DLD1 (cell line): ENCODE results near the gene GOLGB1.
"Not testable (repeated sequence)": the region's sequence is repeated elsewhere in the genome, so short reads cannot be mapped to it uniquely, and the experiment has no call there.

Experiments used
- in situ Hi-C: cut with HindIII; loops from 2 replicates; pipeline ENCODE4 v1.10.0; 2017; ENCODE audit warnings: low sequenced_read_pairs

GOLGB1 gene

DNA sequence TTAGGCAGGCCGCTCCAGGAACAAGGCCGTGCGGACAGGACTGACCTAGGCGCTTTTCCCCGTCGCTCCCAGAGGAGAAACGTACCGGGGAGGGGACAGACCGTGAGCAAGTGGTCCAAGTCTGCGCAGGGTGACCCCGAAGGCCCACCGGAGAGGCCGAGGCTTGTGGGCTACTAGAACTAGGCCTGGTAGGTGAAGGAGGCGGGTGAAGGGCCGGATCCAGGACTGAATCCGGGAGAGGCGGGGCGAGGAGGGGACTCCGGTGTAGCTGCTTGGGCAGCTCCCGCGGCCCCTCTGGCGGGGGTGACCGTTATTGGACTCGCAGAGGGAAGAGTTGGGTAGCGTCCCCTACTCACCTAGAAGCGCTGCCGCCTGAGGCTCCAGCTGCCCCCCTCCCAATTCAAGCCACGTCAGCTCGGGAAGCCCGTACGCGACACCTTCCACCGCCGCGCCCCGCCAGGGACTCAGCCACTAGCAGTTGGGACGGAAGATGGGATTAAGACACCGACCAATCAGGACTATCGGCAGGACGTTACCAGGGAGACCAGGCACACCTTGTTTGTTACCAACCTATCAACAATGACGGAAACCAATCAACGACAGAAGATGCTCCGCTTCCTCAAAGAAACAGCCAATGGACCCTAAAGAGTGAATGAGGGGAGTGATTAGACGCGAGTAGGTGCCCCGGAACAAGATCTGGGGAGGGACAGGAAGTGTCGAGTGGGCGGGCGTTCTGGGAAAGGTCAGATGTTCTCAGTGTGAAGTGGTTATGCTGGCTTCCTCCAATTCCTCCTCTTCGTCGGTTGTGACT, at the start of gene GOLGB1:
TSS of gene GOLGB1 (minus strand) at position 466 of the 811 bp plus-strand sequence. CDS start 18,770 bp downstream, outside the sequence.
- in situ Hi-C loops, result no loop called here

GRCh38 chr3:121796970-121797369, 47.4 kb upstream of the GOLGB1 start:
- in situ Hi-C loops, result no loop called here

GRCh38 chr3:121794264-121794983, 44.9 kb upstream of the GOLGB1 start:
- in situ Hi-C loops, result no loop called here

DNA sequence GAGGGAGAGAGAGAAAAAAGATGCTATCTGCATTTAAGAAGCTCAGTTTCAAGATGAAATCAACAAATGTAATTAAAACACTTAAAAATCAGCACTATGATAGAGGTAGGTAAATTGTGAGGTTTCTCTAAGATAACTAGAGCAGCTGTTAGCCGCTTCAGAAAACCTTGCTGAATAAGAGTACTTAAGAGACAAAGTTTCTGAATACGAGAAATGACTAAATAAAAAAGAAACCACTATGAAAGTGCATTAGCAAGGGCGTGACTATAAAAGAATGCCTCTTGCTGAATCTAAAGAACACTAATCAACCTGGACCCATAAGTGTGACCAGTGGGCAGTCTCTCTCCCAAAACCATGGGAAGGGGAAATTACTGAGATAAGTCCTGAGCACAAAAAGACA, 43.5 kb upstream of the GOLGB1 start:
- in situ Hi-C loops, result no loop called here

GRCh38 chr3:121786485-121786884, 36.9 kb upstream of the GOLGB1 start:
- in situ Hi-C loops, result no loop called here

GRCh38 chr3:121782784-121783183, 33.2 kb upstream of the GOLGB1 start:
- in situ Hi-C loops, result not testable (repeated sequence)

- in situ Hi-C loops, result no loop called here
These were observed 32.1 kb upstream of the GOLGB1 start for GRCh38 chr3:121781611-121782010.

GRCh38 chr3:121775095-121775494, 25.6 kb upstream of the GOLGB1 start:
- in situ Hi-C loops, result not testable (repeated sequence)

DNA sequence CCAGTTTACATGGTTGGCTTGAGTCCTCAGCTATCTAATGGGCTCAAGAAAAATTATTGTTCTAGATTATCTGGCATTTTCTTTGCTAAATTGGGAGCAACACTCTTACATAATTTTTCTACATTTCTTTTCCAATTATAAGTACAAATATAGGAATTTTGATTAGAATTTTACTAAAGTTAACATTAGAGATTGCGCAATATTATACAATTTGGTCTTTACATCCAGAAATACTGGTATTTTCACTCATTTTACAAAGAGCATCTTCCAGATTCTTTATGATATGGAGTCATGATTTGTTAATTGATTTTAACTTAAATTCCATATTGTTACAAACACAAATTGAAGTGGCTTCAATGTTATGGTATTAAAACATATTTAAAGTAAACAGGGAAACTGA, 19.7 kb upstream of the GOLGB1 start:
- in situ Hi-C loops, result no loop called here

DNA sequence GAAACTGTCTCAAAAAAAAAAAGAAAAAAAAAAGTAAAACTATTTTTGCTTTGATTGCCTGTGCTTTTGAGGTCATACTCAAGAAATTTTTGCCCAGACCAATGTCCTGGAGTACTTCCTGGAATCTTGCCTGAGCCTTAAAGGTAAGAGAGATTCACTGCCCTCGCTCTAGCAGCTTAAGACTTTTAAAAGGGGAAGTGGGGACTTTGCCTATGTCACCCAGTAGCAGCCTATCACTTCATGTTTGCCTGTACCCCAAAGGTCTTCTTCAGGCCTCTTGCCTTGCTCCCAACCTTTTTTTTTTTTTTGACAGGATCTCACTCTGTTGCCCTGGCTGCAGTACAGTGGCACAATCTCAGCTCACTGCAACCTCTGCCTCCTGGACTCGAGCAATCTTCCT, 18.9 kb upstream of the GOLGB1 start:
- in situ Hi-C loops, result no loop called here

DNA sequence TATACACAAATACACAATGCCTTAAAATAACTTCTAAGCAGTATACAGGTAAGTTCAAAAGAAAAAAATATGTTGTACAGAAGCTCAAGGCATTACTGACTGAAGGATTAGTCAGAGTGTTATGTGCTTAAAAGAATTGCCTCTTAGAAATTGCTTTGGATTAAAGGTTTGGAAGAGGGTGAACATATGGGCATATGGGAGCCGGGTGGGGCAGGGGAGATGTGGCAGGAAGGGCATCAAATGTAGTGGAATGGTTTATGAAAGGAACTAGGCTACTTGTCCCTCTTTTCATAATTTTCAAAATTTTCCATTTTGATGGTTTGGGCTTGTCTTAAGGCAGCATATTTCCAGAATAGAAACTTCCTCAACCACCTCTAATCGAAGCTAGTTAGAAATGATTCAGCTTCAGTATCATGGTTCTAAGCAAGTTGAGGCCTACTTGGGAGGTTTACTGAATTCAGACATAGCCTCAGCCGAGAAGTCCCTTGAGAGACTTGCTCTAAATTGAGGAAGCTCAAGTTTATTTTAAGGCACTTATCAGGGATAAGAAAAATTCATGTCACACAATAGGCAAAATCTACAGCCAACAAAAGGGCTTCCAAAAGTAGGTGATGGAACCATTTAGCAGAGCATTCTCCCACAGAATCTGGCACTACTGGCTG, 10.1 kb upstream of the GOLGB1 start:
- in situ Hi-C loops, result no loop called here

GRCh38 chr3:121758727-121759450, 9.3 kb upstream of the GOLGB1 start:
- in situ Hi-C loops, result no loop called here

GRCh38 chr3:121757812-121758545, 8.4 kb upstream of the GOLGB1 start:
- in situ Hi-C loops, result no loop called here

GRCh38 chr3:121757087-121757811, 7.7 kb upstream of the GOLGB1 start:
- in situ Hi-C loops, result no loop called here

GRCh38 chr3:121752772-121753171, 3.2 kb upstream of the GOLGB1 start:
- in situ Hi-C loops, result no loop called here

- in situ Hi-C loops, result no loop called here
These were observed 2.7 kb upstream of the GOLGB1 start for GRCh38 chr3:121752261-121752660.

DNA sequence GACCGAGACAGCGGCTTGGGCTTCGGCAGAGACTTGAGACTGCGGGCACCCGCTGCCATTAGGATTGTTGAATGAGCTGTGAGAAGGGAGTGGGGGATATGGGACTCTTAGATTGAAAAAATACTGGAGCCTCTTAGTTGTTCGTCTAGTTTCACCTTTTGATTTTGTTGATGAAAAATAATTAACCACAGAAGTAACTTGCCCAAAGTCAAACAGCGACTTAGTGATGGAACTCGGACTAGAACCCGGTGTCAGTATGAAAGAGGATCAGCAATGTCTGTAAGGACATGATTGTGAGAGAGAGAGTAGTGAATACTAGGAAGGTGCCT, 510 bp upstream of the GOLGB1 start:
- in situ Hi-C loops, result no loop called here

DNA sequence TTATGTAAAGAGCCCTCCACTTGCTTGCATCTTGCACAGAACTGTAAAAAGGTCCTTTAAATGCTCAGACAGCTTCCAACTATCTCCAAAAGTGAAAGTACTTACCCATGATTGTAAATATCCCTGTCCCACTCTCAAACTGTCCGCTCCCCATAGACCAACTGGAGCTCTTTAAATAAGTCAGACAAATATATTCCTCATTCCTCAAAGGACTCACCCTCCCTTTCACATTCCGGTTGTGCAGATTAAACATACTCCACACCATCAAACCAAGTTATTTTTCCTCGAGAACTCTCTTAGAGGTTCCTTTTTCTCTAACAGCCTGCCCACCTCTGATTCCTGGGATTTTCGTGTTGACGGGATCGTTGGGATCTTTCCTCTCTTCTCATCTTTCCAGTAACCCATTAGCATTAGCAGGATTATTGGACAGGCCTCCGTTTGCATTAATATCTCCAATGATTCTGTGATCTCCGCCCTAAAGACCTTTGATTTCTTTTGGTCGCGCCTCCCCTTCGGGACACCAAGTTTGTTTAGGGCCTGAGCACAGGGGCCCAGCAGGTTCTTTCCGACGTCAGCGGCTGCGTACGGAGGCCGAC, 763 bp downstream of the GOLGB1 start:
- in situ Hi-C loops, result no loop called here

DNA sequence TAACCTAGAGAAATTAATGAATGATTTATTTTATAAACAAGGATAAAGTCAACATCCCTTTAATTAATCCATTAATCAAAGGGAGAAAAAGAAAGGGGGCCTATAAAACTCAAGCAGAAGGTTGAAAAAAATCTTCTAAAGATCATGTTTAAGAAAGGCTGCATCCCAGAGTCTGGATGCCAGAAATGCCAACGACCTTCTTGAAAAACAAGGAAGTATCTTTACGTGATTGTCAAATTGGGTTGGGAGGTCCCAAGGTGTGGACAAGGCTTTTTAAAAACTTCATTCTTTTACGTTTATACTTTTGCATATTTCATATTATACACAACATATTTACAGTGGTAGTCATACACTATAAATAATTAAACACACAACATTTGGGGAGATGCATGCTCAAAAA, 1.6 kb downstream of the GOLGB1 start:
- in situ Hi-C loops, result no loop called here
